SU-DHL-6 (cell line): ENCODE data around the gene IL21R.

Experiments
- H2AFZ ChIP-seq: fragments of 200-600 bp; sonication (generic); 2 replicates; pipeline ENCODE4 v1.6.1; 2014; ENCODE audit warnings: low read depth, mild to moderate bottlenecking, moderate library complexity, mixed read lengths, antibody characterized with exemption, low read length; ENCODE audit not compliant: severe bottlenecking
- H3F3A ChIP-seq: fragments of 200-600 bp; shearing (Covaris generic); 2 replicates; pipeline ENCODE4 v1.6.0; 2016; ENCODE audit warnings: antibody characterized with exemption, mild to moderate bottlenecking; ENCODE audit not compliant: insufficient read depth
- H3K27ac ChIP-seq: fragments of 200-600 bp; sonication (generic); 2 replicates; pipeline ENCODE4 v1.5.1; 2016; ENCODE audit warnings: low read depth, mild to moderate bottlenecking, low read length, moderate library complexity, mixed read lengths
- H3K27me3 ChIP-seq: fragments of 200-600 bp; sonication (generic), shearing (Covaris generic); 2 replicates; pipeline ENCODE4 v1.6.0; 2014; ENCODE audit warnings: mild to moderate bottlenecking, low read length
- H3K36me3 ChIP-seq: fragments of 200-600 bp; sonication (generic); 2 replicates; pipeline ENCODE4 v1.6.1; 2014; ENCODE audit warnings: mild to moderate bottlenecking, low read length, mixed read lengths
- H3K4me2 ChIP-seq: fragments of 300-600, 200-600 bp; shearing (Covaris generic), sonication (generic); 2 replicates; pipeline ENCODE4 v1.6.0; 2014; ENCODE audit warnings: low read length, low read depth, mild to moderate bottlenecking; ENCODE audit not compliant: poor library complexity, severe bottlenecking
- H3K4me3 ChIP-seq: fragments of 200-600 bp; sonication (generic); 2 replicates; pipeline ENCODE4 v1.5.1; 2014; ENCODE audit warnings: antibody characterized with exemption, low read length, mild to moderate bottlenecking, mixed read lengths; ENCODE audit not compliant: insufficient read depth, poor library complexity, severe bottlenecking
- H3K79me2 ChIP-seq: fragments of 200-600 bp; sonication (generic); 2 replicates; pipeline ENCODE4 v1.6.1; 2014; ENCODE audit warnings: mild to moderate bottlenecking, low read length, moderate library complexity; ENCODE audit not compliant: insufficient read depth
- H3K9ac ChIP-seq: fragments of 200-600 bp; sonication (generic); 2 replicates; pipeline ENCODE4 v1.7.0; 2014; ENCODE audit warnings: mild to moderate bottlenecking, low read length
- H3K9me2 ChIP-seq: fragments of 200-600 bp; sonication (generic); replicated peaks from 2 replicates; pipeline ENCODE4 v1.6.1; 2014; ENCODE audit warnings: low read length; ENCODE audit not compliant: insufficient read depth
- H3K9me3 ChIP-seq: fragments of 200-600 bp; sonication (generic); 2 replicates; pipeline ENCODE4 v1.6.1; 2014; ENCODE audit warnings: low read length, mixed read lengths; ENCODE audit not compliant: insufficient read depth
- H4K20me1 ChIP-seq: fragments of 200-600 bp; sonication (generic); 2 replicates; pipeline ENCODE4 v1.6.1; 2014; ENCODE audit warnings: low read depth, mild to moderate bottlenecking, antibody characterized with exemption, low read length, moderate library complexity, mixed read lengths
- CTCF ChIP-seq: fragments of 200-600 bp; sonication (generic); IDR thresholded peaks from one replicate; pipeline ENCODE4 v1.5.1; 2017; ENCODE audit warnings: antibody characterized with exemption, mild to moderate bottlenecking, low read length, moderate library complexity; ENCODE audit not compliant: insufficient read depth, poor library complexity, severe bottlenecking
- EZH2phosphoT487 ChIP-seq: fragments of 200-600 bp; sonication (generic), shearing (Covaris generic); conservative IDR thresholded peaks from 2 replicates; pipeline ENCODE4 v1.6.1; 2018; ENCODE audit warnings: mild to moderate bottlenecking, antibody characterized with exemption, low read length, moderate library complexity, mixed read lengths

The IL21R gene

GRCh38 chr16:27389272-27389961, 12.6 kb upstream of the IL21R start:
- Histone ChIP-seq H3K79me2 (no peaks in the 10 kb centered on the region), H4K20me1 (no peaks in the 10 kb centered on the region), H3F3A (no peaks in the 10 kb centered on the region), H2AFZ (no peak overlapping the region), H3K36me3 (no peaks in the 10 kb centered on the region), H3K4me2 (no peak overlapping the region), H3K27me3 (no peaks in the 10 kb centered on the region), H3K9ac (no peak overlapping the region), H3K9me2 (no peaks in the 10 kb centered on the region), H3K4me3 (no peak overlapping the region), H3K27ac (no peak overlapping the region), H3K9me3 (no peaks in the 10 kb centered on the region)
- TF ChIP-seq CTCF (no peak), EZH2phosphoT487 (no peak)

GRCh38 chr16:27390151-27390550, 11.8 kb upstream of the IL21R start:
- no peak overlapping the region for H3K4me2 ChIP-seq
- no peak overlapping the region for H3K27ac ChIP-seq
- no peaks in the 10 kb centered on the region for H3K79me2 ChIP-seq
- peaks cover 5% of the 10 kb centered on the region; the same call in 1 of the 2 replicates for H3F3A ChIP-seq
- H3K36me3 ChIP-seq: no peaks in the 10 kb centered on the region
- no peaks in the 10 kb centered on the region for H3K27me3 ChIP-seq
- H3K9ac ChIP-seq: no peak overlapping the region
- no peak overlapping the region for H3K4me3 ChIP-seq
- no peak overlapping the region for H2AFZ ChIP-seq
- H3K9me2 ChIP-seq: no peaks in the 10 kb centered on the region
- TF ChIP-seq CTCF (no peak), EZH2phosphoT487 (no peak)
- no peaks in the 10 kb centered on the region for H4K20me1 ChIP-seq
- H3K9me3 ChIP-seq: no peaks in the 10 kb centered on the region

- H3K36me3 ChIP-seq: no peaks in the 10 kb centered on the region
- H3K9me3 ChIP-seq: no peaks in the 10 kb centered on the region
- no peaks in the 10 kb centered on the region for H3K27me3 ChIP-seq
- H3F3A ChIP-seq: peaks cover 16% of the 10 kb centered on the region
- H2AFZ ChIP-seq: no peak overlapping the region
- H4K20me1 ChIP-seq: no peaks in the 10 kb centered on the region
- no peak overlapping the region for H3K4me2 ChIP-seq
- TF ChIP-seq CTCF (no peak), EZH2phosphoT487 (no peak)
- no peak overlapping the region for H3K27ac ChIP-seq
- H3K9ac ChIP-seq: no peak overlapping the region
- no peaks in the 10 kb centered on the region for H3K79me2 ChIP-seq
- no peaks in the 10 kb centered on the region for H3K9me2 ChIP-seq
- H3K4me3 ChIP-seq: no peak overlapping the region
Measured at GRCh38 chr16:27392671-27393070, 9.3 kb upstream of the IL21R start.
